HL-60 (cell line): ENCODE results near the gene PLPP6.

Experiments used
- DNase-seq, 2 experiments: peaks; one replicate each; pipeline ENCODE4 v3.0.0-alpha.2; 2010 to 2020; ENCODE audit warnings: low read depth in 1 of 2, low spot score in 1 of 2
- H3K27ac ChIP-seq: fragments of 250-450 bp; sonication (Bioruptor Pico); replicated peaks from 2 replicates; pipeline ENCODE4 v1.5.1; 2020; ENCODE audit warnings: mild to moderate bottlenecking, moderate library complexity
- H3K27me3 ChIP-seq: fragments of 250-450 bp; sonication (Bioruptor Pico); 2 replicates; pipeline ENCODE4 v1.5.1; 2021; ENCODE audit warnings: mild to moderate bottlenecking, moderate library complexity; ENCODE audit not compliant: insufficient read depth, poor library complexity, severe bottlenecking
- H3K4me3 ChIP-seq: replicated peaks from 2 replicates; pipeline ENCODE4 v1.5.1; 2011; ENCODE audit warnings: mild to moderate bottlenecking, control low read depth, low read length; ENCODE audit not compliant: insufficient read depth
- GABPA ChIP-seq: IDR thresholded peaks from 2 replicates; pipeline ENCODE4 v1.6.1; 2012; ENCODE audit warnings: low read depth
- POLR2AphosphoS5 ChIP-seq: IDR thresholded peaks from 2 replicates; pipeline ENCODE4 v1.6.1; 2012; ENCODE audit warnings: low read depth
- SPI1 ChIP-seq: IDR thresholded peaks from 2 replicates; pipeline ENCODE4 v1.6.1; 2012; ENCODE audit warnings: low read depth, mild to moderate bottlenecking, borderline replicate concordance
- TF ChIP-seq, protein P1 (sequence below): IDR thresholded peaks from 2 replicates; pipeline ENCODE4 v1.6.1; 2012; ENCODE audit warnings: low read depth; ENCODE audit not compliant: insufficient replicate concordance
- TF ChIP-seq, protein P2 (sequence below): IDR thresholded peaks from one replicate; pipeline ENCODE4 v1.5.1; 2011; ENCODE audit warnings: low read length, control low read depth, inconsistent platforms; ENCODE audit not compliant: insufficient read depth

PLPP6 gene

DNA sequence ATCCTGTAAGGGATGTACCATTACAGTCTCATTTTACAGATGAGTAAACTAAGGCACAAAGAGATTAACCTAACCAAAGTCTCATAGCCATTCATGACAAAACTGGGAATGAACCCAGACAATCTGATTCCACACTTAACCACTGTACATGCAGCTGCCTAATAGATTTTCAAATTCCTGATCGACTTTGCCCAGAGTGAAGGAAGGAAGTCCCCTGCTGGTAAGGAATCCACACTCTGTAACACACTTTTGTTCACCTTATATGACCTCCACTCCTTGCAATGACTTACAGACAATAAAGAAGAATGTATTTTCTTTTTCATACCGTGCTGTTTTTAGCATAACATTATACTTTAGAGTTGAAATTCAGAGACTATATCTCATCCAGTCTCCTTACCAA lies 31.3 kb upstream of the PLPP6 start:
- no peak for TF ChIP-seq GABPA
- TF ChIP-seq, protein P1, sequence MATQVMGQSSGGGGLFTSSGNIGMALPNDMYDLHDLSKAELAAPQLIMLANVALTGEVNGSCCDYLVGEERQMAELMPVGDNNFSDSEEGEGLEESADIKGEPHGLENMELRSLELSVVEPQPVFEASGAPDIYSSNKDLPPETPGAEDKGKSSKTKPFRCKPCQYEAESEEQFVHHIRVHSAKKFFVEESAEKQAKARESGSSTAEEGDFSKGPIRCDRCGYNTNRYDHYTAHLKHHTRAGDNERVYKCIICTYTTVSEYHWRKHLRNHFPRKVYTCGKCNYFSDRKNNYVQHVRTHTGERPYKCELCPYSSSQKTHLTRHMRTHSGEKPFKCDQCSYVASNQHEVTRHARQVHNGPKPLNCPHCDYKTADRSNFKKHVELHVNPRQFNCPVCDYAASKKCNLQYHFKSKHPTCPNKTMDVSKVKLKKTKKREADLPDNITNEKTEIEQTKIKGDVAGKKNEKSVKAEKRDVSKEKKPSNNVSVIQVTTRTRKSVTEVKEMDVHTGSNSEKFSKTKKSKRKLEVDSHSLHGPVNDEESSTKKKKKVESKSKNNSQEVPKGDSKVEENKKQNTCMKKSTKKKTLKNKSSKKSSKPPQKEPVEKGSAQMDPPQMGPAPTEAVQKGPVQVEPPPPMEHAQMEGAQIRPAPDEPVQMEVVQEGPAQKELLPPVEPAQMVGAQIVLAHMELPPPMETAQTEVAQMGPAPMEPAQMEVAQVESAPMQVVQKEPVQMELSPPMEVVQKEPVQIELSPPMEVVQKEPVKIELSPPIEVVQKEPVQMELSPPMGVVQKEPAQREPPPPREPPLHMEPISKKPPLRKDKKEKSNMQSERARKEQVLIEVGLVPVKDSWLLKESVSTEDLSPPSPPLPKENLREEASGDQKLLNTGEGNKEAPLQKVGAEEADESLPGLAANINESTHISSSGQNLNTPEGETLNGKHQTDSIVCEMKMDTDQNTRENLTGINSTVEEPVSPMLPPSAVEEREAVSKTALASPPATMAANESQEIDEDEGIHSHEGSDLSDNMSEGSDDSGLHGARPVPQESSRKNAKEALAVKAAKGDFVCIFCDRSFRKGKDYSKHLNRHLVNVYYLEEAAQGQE = no peak
- TF ChIP-seq POLR2AphosphoS5 = no peak
- no peak for TF ChIP-seq SPI1
- TF ChIP-seq, protein P2, sequence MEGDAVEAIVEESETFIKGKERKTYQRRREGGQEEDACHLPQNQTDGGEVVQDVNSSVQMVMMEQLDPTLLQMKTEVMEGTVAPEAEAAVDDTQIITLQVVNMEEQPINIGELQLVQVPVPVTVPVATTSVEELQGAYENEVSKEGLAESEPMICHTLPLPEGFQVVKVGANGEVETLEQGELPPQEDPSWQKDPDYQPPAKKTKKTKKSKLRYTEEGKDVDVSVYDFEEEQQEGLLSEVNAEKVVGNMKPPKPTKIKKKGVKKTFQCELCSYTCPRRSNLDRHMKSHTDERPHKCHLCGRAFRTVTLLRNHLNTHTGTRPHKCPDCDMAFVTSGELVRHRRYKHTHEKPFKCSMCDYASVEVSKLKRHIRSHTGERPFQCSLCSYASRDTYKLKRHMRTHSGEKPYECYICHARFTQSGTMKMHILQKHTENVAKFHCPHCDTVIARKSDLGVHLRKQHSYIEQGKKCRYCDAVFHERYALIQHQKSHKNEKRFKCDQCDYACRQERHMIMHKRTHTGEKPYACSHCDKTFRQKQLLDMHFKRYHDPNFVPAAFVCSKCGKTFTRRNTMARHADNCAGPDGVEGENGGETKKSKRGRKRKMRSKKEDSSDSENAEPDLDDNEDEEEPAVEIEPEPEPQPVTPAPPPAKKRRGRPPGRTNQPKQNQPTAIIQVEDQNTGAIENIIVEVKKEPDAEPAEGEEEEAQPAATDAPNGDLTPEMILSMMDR = no peak
- H3K4me3 ChIP-seq = no peak overlapping the region
- DNase-seq = no peak

DNA sequence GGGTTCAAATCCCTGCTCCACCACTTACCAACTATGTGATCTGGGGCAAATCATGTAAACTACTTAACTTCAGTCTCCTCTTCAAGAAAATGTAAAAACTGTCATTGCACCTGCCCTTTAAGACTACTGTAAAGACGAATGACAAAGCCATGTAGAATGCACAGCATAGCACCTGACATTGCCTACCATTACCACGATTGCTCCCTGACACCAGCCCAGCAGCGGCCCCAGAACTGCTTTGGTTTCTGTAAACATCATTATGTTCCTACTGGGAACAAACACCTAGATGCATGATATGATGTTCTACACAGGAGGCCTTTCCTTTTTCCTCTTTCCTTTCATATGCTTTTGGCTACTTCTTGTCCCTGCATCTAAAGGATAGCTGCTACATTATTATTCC lies 23.1 kb upstream of the PLPP6 start:
- no peak for DNase-seq
- no peak overlapping the region for H3K4me3 ChIP-seq
- TF ChIP-seq SPI1 (no peak), GABPA (no peak), POLR2AphosphoS5 (no peak)
- TF ChIP-seq, protein P2 = no peak
- TF ChIP-seq, protein P1 = no peak
- H3K27me3 ChIP-seq = peaks cover 4% of the 10 kb centered on the region
- no peak overlapping the region for H3K27ac ChIP-seq

More for the DNA sequence above, 31.3 kb upstream of the PLPP6 start:
- Histone ChIP-seq H3K27me3 (peaks cover 4% of the 10 kb centered on the region), H3K27ac (no peak overlapping the region)

DNA sequence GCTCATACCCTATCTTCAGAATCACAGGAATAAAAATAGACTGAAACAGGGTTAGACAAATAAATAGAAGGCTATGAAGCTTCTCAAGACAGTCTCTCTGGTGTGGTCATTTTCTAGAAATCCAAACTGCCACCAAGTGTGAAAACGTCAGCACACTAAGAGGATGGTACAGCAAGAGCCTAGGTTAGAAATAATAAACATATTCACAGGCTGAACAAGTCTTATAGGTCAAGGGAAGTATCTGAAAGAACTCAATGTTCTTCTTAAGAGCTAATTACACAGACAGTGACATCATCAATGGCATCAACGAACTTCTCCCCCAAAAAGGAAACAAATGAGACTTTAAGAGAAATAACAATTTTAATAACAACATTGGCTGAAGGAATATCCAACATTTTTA lies 22.7 kb upstream of the PLPP6 start:
- TF ChIP-seq, protein P2 = no peak
- TF ChIP-seq, protein P1 = no peak
- no peak for TF ChIP-seq POLR2AphosphoS5
- no peak for TF ChIP-seq SPI1
- TF ChIP-seq GABPA = no peak
- Histone ChIP-seq H3K27ac (no peak overlapping the region), H3K4me3 (no peak overlapping the region), H3K27me3 (peaks cover 4% of the 10 kb centered on the region)
- DNase-seq = no peak
